Aorta (tissue), 5 donors: Measurements from ENCODE around the gene CXCR6. TPM values are rescaled to one million over a fixed set of nuclear protein-coding genes. Genes with fewer than 3 reads are reported as not detected.

Source experiments
- ATAC-seq: fragments of 200-7000 bp; cut with Tn5 transposase; one replicate; pipeline ENCODE4 v1.9.1; 2022; ENCODE audit warnings: moderate library complexity; ENCODE audit not compliant: low FRiP score
- DNase-seq, 2 donors: peaks; one replicate each; pipeline ENCODE4 v3.0.0-alpha.2; 2020
- H3K27ac ChIP-seq, 2 donors: one replicate each; pipeline ENCODE4 v1.5.1; 2013; ENCODE audit warnings: low read length in 2 of 2, mild to moderate bottlenecking in 2 of 2, moderate library complexity in 2 of 2, control low read depth in 1 of 2, inconsistent platforms in 1 of 2, low read depth in 1 of 2
- H3K27me3 ChIP-seq, 2 donors: one replicate each; pipeline ENCODE4 v1.6.1; 2013; ENCODE audit warnings: control low read depth in 1 of 2, low read length in 1 of 2, mild to moderate bottlenecking in 1 of 2, moderate library complexity in 1 of 2; ENCODE audit not compliant: insufficient read depth in 2 of 2, control insufficient read depth in 1 of 2
- H3K36me3 ChIP-seq, 2 donors: one replicate each; pipeline ENCODE4 v1.6.1; 2013; ENCODE audit warnings: control low read depth in 1 of 2, low read length in 1 of 2, mild to moderate bottlenecking in 1 of 2; ENCODE audit not compliant: insufficient read depth in 2 of 2, control insufficient read depth in 1 of 2
- H3K4me1 ChIP-seq, 2 donors: one replicate each; pipeline ENCODE4 v1.6.1; 2013; ENCODE audit warnings: low read length in 2 of 2, control low read depth in 1 of 2, mild to moderate bottlenecking in 1 of 2, moderate library complexity in 1 of 2; ENCODE audit not compliant: insufficient read depth in 2 of 2, control insufficient read depth in 1 of 2
- H3K4me3 ChIP-seq, 2 donors: one replicate each; pipeline ENCODE4 v1.5.1; 2013; ENCODE audit warnings: low read length in 2 of 2, control low read depth in 1 of 2, mild to moderate bottlenecking in 1 of 2
- H3K9me3 ChIP-seq: one replicate; pipeline ENCODE4 v1.6.1; 2013; ENCODE audit warnings: mild to moderate bottlenecking, low read length; ENCODE audit not compliant: control insufficient read depth
- WGBS, 2 donors: extraction: QIAGEN DNeasy Blood & Tissue Kit; methylation state at CpG; one replicate each; pipeline ENCODE4 v1.1.7; 2013; 5-methylcytosine and 5-hydroxymethylcytosine counted together
- intact Hi-C, 2 donors: fragments of 100-400 bp; cut with DNase I; formaldehyde crosslinking; loops; one replicate each; pipeline versions ENCODE4 v1.14.2 to v1.15.0; 2022
- polyA plus RNA-seq, 2 donors: library from polyadenylated mRNA; stranded (reverse); fragments of 200-250 nt; gene quantifications; one replicate each; pipeline ENCODE4 v1.2.3, GENCODE V29; 2013
- total RNA-seq, 2 donors: library from RNA; stranded (reverse); fragmentation: NEBNext Ultra II Directional; extraction: Animal tissue kit (Norgen Biotek cat#: 25700); gene quantifications; one replicate each; pipeline ENCODE4 v1.2.1, GENCODE V29; 2021
- donor health status: healthy with polysubstance abuse.
- donor health status: Bipolar disorder and iron deficiency.
- donor health status: DM: no; HTN: no; CAD: no.
- donor health status: DM: no; HTN: no; CAD: no.
- donor health status: DM: yes; HTN: yes; CAD: no.

CXCR6 gene
- total and polyA plus RNA-seq, 4 donors, result 1.4 to 2.9 (median 2.8) TPM; not detected in 1

GRCh38 chr3:45915518-45916231 lies 27.6 kb upstream of the CXCR6 start:
- ATAC-seq (no peak), DNase-seq (no peak)
- no peaks in the 10 kb centered on the region for H3K9me3 ChIP-seq
- no peaks in the 10 kb centered on the region for H3K27me3 ChIP-seq
- intact Hi-C loops, result no loop called here
- no peak overlapping the region for H3K27ac ChIP-seq
- 49 to 53% methylated on average over 13 of the region's 13 CpGs for WGBS, 2 donors
- H3K36me3 ChIP-seq, result peaks cover 0 to 3% of the 10 kb centered on the region in 2 donors
- H3K4me1 ChIP-seq, result no peaks in the 10 kb centered on the region
- H3K4me3 ChIP-seq, result no peak overlapping the region

GRCh38 chr3:45917146-45917898 lies 25.9 kb upstream of the CXCR6 start:
- WGBS, 2 donors, result 68 to 75% methylated on average over 6 of the region's 6 CpGs
- no peak overlapping the region for H3K27ac ChIP-seq
- H3K36me3 ChIP-seq, result peaks cover 3 to 13% of the 10 kb centered on the region in 2 donors
- DNase-seq, result no peak
- intact Hi-C loops, result no loop called here
- H3K9me3 ChIP-seq, result no peaks in the 10 kb centered on the region
- ATAC-seq, result peak; percentile 17
- no peak overlapping the region for H3K4me3 ChIP-seq
- H3K4me1 ChIP-seq, result no peaks in the 10 kb centered on the region
- no peaks in the 10 kb centered on the region for H3K27me3 ChIP-seq

GRCh38 chr3:45921158-45922038 lies 21.9 kb upstream of the CXCR6 start:
- WGBS, 2 donors, result 82 to 86% methylated on average over 14 of the region's 14 CpGs
- intact Hi-C loops, result no loop called here
- DNase-seq, result no peak
- no peak for ATAC-seq
- no peaks in the 10 kb centered on the region for H3K9me3 ChIP-seq
- no peaks in the 10 kb centered on the region for H3K27me3 ChIP-seq
- H3K4me3 ChIP-seq, result no peak overlapping the region
- no peak overlapping the region for H3K27ac ChIP-seq
- peaks cover 6 to 16% of the 10 kb centered on the region in 2 donors for H3K36me3 ChIP-seq
- no peaks in the 10 kb centered on the region for H3K4me1 ChIP-seq

GRCh38 chr3:45922039-45922326 lies 21.3 kb upstream of the CXCR6 start:
- no peak for DNase-seq
- Histone ChIP-seq H3K36me3 (peaks cover 6 to 16% of the 10 kb centered on the region in 2 donors), H3K9me3 (no peaks in the 10 kb centered on the region), H3K27ac (no peak overlapping the region), H3K27me3 (no peaks in the 10 kb centered on the region), H3K4me1 (no peaks in the 10 kb centered on the region), H3K4me3 (no peak overlapping the region)
- intact Hi-C loops, result no loop called here
- WGBS, 2 donors, result 83 to 85% methylated on average over 3 of the region's 3 CpGs
- ATAC-seq, result no peak

GRCh38 chr3:45922950-45923590 lies 20.2 kb upstream of the CXCR6 start:
- Histone ChIP-seq H3K36me3 (peaks cover 6 to 17% of the 10 kb centered on the region in 2 donors), H3K4me1 (no peaks in the 10 kb centered on the region), H3K27ac (no peak overlapping the region), H3K9me3 (no peaks in the 10 kb centered on the region), H3K4me3 (no peak overlapping the region), H3K27me3 (no peaks in the 10 kb centered on the region)
- DNase-seq, result no peak
- ATAC-seq, result no peak
- WGBS, 2 donors, result 92 to 95% methylated on average over 4 of the region's 4 CpGs
- intact Hi-C loops, result no loop called here

- Histone ChIP-seq H3K27me3 (no peaks in the 10 kb centered on the region), H3K27ac (no peak overlapping the region), H3K36me3 (peaks cover 6 to 19% of the 10 kb centered on the region in 2 donors), H3K4me3 (no peak overlapping the region), H3K9me3 (no peaks in the 10 kb centered on the region), H3K4me1 (no peaks in the 10 kb centered on the region)
- no peak for ATAC-seq
- intact Hi-C loops, result no loop called here
- 43 to 49% methylated on average over 3 of the region's 3 CpGs for WGBS, 2 donors
- no peak for DNase-seq
Observed at GRCh38 chr3:45923755-45924154, 19.5 kb upstream of the CXCR6 start.

- intact Hi-C loops, result no loop called here
- Histone ChIP-seq H3K27me3 (no peaks in the 10 kb centered on the region), H3K4me1 (no peaks in the 10 kb centered on the region), H3K27ac (no peak overlapping the region), H3K4me3 (no peak overlapping the region), H3K9me3 (no peaks in the 10 kb centered on the region), H3K36me3 (peaks cover 2 to 19% of the 10 kb centered on the region in 2 donors)
- ATAC-seq, result no peak
- no peak for DNase-seq
- 86 to 87% methylated on average over 2 of the region's 2 CpGs for WGBS, 2 donors
Observed at GRCh38 chr3:45927881-45928280, 15.4 kb upstream of the CXCR6 start.

- Histone ChIP-seq H3K9me3 (no peaks in the 10 kb centered on the region), H3K4me1 (no peaks in the 10 kb centered on the region), H3K4me3 (no peak overlapping the region), H3K27me3 (no peaks in the 10 kb centered on the region), H3K27ac (no peak overlapping the region), H3K36me3 (peaks cover 0 to 17% of the 10 kb centered on the region in 2 donors)
- intact Hi-C loops, result no loop called here
- DNase-seq (no peak), ATAC-seq (no peak)
- WGBS, 2 donors, result 65 to 69% methylated on average over 9 of the region's 9 CpGs
Observed at GRCh38 chr3:45929042-45929679, 14.1 kb upstream of the CXCR6 start.
